Measurements from ENCODE around the gene EVI2B.

GRCh38 chr17:31313982-31314781 lies at the start of gene EVI2B:
- no peak for TF ChIP-seq EZH2 (IDR thresholded peaks at IDR 0.05; ENCODE audit: insufficient read depth, poor library complexity, severe bottlenecking)
- no peak for TF ChIP-seq EZH2phosphoT487 (IDR thresholded peaks at IDR 0.05; ENCODE audit: insufficient read depth, low read depth)

Measured in GM23248 (cell line).